Measurements from ENCODE around the gene CAMKK1.
"Not testable (repeated sequence)": the region's sequence is repeated elsewhere in the genome, so short reads cannot be mapped to it uniquely, and the experiment has no call there.

The CAMKK1 gene

DNA sequence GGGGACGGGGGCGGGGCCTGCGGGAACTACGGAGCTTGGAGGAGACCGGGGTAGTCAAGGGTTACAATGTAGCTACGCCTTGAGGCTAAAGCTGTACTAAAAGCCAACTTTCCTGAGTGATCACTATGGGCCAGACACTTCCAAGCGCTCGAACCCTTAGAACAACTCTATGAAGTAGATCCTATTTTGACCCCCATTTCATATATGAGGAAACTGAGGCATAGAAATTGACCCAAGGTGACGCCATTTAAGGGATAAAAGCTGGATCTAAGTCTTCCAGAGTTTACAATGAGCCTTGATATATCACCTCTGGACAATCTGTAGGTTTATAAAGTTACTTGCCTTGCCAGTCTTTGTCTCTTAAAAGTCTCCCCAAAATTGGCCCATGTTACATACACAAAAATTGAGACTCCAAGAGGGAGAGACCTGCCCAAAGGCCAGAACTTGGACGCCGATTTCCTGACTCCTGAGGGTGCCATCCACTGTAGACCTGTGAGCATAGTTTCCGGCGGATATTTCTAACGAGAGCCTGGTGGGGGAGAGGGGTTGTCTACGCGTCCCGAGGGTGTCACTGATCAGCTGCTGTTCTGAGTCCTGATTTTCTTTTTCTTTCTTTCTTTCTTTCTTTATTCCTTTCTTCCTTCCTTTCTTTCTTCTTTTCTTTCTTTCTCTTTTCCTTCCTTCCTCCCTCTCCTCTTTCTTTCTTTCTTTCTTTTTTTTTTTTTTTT lies 46.3 kb downstream of the CAMKK1 start:
- DNase-seq (ENCODE audit: low read depth, low spot score), result no peak

DNA sequence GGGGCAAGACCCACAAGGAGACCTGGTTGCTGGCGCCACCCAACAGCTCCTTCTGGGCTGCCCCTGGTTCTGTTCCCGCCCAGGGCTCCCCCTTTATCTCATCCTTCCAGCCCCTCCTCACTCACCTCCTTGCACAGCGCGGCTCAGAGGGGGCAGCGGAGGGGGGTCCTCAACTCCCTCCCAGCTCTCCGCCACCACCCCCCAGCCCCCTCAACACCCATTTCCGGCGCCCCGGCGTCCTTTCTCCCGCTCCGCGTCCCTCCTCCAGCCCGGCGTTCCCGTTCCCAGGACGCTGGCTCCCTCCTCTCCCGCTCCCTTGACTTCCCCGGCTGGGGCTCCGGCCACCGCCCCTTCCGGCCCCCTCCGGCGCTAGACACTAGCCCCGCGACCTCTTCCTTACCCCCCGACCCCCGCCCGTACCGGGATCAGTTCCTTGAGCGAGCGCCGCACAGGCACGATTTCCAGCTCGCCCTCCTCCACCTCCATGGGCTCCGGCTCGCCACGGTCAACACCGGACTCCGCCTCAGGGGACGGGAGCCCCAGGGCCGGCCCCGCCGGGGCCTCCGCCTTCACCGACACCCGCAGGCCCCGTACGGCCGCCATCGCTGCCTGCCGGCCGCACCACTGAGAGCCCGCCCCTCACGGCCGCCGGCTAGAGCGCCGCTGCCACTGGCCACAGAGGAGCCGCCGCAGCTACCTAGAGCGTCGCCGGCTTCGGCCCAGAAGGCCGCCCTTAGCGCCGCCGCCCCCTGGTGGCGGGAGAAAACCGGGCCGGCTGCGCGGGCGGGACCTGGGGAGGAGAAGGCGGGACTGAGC lies 47.0 kb downstream of the CAMKK1 start, which contains the start of gene NCBP3:
TSS of gene NCBP3 (minus strand) at position 626 of the 816 bp plus-strand sequence. CDS start at position 603, 23 bp downstream.
- peak; percentile 83 for DNase-seq (ENCODE audit: low read depth, low spot score)

DNA sequence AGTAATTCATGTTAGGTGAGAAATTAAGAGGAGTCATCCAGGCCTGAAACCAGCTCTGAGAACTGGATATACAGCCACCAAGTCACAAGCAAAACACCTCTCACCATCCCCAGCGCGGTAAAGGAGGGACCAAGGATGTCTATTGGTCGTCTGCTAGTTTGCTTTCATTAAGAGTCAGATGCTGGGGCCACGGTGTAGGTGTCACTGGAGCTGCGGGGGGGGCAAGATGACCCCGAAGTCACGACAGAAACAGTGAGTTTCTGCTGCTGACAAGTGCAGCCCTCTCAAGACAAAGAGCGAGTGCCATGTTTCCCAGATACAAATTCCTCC lies 47.6 kb downstream of the CAMKK1 start:
- DNase-seq (ENCODE audit: low read depth, low spot score), result no peak

DNA sequence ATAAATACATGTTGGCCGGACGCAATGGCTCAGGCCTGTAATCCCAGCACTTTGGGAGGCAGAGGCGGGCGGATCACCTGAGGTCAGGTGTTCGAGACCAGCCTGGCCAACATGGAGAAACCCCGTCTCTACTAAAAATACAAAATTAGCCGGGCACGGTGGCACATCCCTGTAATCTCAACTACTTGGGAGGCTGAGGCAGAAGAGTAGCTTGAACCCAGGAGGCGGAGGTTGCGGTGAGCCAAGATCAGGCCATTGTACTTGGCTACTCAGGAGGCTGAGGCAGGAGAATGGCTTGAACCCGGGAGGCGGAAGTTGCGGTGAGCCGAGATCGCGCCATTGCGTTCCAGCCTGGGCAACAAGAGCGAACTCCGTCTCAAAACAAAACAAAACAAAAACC lies 48.3 kb downstream of the CAMKK1 start:
- not testable (repeated sequence) for DNase-seq (ENCODE audit: low read depth, low spot score)

DNA sequence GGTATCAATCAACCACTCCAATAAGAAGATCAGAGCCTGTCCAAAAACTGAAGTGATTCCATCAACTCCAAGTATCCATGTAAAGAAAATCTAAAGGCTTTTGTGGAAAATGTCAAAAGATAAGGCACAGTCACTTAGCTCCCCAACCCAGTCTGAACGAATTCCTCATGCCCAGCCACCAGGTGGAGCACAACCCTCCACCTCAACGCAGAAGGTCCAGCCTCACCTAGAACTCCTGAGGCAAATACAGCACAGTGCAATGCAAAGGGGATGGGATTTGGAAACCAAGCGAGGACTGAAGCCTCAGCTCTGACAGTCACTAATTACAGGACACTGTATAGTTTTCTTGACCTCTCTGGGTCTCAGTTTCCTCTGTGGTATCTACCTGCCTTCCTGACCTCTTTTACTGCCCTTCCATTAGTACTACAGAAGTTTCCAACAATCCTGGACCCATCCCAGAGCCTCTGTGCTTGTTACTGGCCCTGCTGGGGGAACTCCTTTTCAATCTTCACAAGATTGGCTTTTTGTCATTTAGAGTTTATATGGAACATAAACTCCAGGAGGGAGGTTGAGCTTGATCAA lies 48.8 kb downstream of the CAMKK1 start:
- no peak for DNase-seq (ENCODE audit: low read depth, low spot score)

DNA sequence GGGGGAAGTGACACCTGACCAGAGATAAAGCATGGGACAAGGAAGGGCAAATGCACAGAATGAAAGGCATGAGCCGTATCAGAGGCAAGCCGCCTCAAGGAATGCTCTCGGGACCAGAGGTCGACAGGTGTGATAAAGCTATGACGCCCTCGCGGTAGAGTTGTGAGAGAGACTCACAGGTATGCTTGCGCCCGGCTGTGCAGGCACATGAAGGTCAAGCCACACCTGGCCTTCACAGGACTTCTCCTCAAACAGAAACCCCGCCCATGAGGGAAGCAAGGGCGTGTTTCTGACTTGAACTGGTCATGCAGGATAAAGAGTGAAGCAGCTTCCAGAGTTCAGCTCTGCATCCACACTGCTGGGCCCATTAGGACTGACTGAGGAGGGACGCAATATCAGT lies 54.6 kb downstream of the CAMKK1 start:
- no peak for DNase-seq (ENCODE audit: low read depth, low spot score)

DNA sequence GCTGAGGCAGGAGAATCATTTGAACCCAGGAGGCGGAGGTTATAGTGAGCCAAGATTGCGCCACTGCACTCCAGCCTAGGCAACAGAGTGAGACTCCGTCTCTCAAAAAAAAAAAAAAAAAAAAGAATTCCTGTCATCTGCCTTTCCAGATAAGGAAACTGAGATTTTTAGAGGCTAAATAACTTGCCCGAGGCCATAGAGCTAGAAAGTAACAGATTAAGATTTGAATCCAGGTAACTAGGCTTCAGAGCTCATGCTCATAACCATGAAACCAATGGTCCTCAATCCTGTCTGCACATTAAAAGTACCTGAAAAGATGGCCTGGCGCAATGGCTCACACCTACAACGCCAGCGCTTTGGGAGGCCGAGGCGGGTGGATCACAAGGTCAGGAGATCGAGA lies 56.3 kb downstream of the CAMKK1 start:
- DNase-seq (ENCODE audit: low read depth, low spot score), result no peak

DNA sequence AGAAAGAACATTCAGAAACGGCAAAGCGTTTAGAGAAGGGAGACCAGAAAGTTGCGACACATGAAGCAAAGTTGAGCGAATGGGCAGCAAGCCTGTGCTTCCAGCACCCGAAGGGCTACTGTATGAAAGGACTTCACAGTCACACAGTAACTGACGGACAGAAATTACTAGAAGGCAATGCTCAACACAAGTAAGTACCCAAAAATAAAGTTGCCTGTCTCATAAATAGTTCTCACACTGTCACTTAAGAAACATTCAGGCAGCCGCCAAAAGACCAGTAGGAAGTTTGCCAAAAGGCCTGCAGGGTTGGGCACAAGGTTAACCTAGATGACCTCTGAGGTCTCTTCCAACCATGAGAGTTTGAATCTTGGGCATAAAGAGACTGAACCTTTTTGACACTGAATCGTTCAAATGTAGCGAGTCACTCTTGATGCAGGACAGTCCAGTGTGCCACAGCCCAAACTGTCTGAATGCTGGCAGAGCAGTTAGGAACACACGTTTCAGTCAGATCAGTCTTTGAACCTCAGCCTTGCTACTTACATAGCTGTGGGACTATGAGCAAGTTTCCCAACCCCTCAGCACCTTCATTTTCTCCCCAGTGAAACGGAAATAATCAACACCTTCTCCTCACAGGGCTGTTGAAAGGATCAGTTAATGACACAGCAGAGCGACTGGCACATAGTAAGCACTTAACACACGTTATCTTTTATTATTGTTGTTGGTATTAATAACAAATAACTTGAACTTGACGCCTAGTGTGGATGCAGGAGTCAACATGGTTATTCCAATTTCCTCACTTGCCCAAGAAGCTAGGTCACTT lies 57.2 kb downstream of the CAMKK1 start:
- DNase-seq (ENCODE audit: low read depth, low spot score), result no peak

DNA sequence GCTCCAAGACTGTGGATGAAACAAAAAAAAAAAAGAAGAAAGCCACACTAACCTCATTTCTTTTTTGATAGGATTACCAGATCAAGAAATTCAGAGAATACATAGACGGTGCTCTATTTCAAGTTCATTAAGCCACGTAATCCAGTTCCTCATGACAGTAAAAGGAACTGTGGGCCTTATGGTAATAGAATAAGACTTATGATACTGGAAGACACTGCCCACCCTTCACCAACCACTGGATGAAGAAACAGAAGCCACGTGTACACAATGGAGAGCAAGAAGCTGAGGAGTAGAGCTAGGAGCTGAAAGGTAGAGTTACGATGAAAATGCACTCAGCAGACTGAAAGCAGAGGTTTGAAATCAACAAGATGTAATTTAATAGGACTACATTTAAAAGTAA lies 58.0 kb downstream of the CAMKK1 start:
- no peak for DNase-seq (ENCODE audit: low read depth, low spot score)

DNA sequence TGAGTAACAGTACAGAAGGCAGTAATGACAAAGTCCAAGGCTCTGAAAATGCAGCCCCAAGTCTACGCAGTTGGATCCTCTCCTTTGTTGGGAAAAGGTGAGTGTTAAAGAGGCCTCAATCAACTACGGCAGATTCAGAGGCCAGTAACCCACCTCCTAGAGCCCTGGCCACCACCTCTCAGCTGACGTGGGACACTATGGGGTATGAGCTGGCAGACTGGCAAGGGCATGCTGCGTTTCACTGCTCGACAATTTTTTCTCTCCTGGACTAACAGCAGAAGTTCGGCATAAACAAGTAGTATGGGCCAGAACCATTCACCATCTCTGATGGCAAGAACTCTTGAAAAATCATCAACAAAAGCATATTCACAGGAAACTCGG lies 64.0 kb downstream of the CAMKK1 start:
- no peak for DNase-seq (ENCODE audit: low read depth, low spot score)

DNA sequence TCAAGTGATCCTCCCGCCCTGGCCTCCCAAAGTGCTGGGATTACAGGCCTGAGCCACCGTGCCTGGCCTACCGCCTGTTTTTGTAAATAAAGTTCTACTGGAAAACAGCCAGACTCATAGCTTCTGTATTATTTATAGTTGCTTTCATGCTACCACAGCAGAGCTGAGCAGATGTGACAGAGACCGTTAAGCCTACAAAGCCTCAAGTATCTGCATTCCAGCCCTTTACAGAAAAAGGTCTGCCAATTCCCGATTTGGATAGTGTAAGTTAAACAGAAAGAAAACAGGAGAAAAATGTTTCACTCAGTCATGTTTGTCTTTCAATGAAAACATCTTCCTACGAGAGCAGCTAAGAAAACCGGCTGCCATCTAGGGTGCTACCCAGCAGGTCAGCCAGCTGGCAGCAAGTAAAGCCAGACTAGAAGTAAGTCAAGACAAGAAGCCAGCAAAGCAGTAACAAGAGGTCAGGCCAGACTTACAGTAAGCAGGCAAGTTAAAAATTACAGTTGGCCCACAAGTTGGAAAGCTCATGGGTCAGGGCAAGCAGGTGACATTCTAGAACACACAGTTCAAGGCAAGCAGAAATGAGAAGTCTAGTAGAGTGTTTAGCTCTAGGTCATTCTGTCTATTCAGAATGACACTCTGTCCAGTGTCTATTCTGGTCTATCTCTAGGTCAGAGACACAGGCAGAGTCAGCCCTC lies 64.6 kb downstream of the CAMKK1 start:
- DNase-seq (ENCODE audit: low read depth, low spot score), result no peak

DNA sequence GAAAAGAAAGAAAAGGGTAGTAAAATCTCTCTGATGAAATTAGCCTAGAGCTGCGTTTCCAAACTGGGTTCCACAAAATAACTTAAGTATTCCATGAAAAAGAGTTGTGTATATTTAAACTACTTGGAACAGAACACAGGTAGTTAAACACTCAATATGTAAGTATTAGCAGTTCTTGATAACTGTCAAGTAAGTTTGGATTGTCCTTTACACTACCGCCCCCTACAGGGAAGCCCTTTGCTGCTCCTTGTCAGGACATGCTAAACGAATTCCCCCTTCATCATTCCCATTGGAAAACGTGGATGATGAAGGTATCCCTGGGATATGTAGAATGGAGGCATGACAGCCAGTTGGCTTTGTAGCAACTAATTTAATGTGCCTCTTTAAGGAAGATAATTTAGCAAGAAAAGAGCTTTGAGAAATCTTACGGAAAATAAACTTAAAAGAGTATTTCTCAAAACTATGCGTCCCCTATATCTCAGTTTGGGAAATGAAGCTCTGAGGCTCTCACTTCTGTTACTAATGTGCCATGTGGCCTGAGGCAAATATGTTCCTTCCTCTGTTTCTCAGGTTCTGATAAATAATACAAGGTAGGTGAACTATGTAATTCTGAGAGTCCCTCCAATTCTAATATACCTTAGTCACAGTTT lies 65.6 kb downstream of the CAMKK1 start:
- DNase-seq (ENCODE audit: low read depth, low spot score), result peak; percentile 49

DNA sequence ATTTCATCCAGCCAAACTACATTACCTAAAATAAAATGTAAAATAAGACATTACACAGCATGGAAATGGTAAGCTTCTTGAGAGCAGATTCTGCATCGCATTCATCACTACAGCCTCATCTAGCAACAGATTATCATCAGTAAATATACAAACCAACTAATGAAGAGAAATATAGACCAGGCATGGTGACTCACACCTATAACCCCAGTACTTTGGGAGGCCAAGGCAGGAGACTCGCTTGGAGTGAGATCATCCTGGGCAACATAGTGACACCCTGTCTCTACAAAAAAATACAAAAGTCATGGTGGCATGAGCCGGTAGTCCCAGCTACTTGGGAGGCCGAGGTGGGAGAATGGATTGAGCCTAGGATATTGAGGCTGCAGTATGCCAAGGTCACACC lies 66.7 kb downstream of the CAMKK1 start:
- DNase-seq (ENCODE audit: low read depth, low spot score), result no peak

DNA sequence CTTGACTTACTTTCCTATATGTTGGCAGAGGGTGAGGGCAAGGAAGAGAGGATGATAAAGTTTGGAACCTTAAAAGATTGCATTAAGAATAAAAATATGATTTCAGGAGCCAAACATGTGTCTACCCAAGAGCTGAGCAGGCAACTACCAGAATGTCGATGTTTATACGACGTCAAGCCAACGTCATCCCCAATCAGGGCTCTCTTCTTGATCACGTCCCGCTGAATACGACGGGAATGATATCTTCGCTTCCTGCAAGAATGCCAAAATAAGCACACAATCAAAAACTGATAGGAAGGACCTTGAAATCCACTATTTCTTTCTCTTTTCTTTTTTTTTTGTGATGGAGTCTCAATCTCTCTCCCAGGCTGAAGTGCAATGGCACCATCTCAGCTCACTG lies 71.8 kb downstream of the CAMKK1 start:
- no peak for DNase-seq (ENCODE audit: low read depth, low spot score)

DNA sequence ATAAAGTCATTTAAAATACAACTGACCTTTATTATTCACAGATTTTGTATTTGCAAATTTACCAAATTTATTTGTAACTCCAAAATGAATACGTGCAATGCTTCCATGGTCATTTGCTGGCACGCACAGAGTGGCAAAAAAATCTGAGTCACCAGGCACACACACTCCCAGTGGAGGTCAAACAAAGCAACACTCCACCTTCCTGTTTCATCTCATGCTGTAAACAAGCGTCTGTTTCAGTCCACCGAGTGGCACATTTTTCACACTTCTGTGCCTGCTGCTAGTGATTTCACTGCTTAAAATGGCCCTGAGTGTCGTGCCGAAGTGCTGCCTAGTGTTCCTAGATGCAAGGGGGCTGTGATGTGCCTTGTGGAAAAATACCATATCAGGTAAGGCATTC lies 74.1 kb downstream of the CAMKK1 start:
- DNase-seq (ENCODE audit: low read depth, low spot score), result no peak

DNA sequence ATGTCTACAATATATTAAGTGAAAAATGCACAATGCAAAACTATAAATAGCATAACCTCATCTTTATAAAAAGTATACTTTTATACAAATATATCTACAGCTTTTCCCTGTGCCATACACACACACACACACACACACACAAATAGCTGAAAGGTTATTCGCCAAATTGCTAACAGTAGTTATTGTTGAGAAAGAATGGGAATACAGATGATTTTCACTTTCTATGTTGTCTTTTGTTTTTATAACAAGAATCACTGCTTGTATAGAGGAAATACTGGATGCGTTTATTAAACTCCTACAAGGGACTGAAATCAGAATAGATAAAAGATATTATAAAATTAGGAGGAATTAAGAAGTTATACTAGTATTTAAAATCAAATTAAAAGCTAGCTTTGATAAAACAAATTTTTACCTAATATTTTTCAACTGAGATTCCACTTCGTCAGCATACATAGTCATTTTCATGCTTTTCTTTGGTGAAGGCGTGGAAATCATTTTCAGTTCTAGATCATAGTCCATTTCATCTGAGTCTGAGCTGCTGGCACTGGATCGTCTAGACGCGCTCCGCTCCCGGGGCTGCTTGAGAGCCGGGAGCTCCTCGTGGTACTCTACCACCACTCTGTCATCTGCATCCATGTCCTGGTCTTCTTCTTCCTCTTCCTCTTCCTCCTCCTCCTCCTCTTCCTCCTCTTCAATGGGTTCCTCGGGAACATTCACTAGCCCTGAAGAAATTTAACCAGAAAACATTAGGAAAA lies 74.8 kb downstream of the CAMKK1 start:
- DNase-seq (ENCODE audit: low read depth, low spot score), result no peak

DNA sequence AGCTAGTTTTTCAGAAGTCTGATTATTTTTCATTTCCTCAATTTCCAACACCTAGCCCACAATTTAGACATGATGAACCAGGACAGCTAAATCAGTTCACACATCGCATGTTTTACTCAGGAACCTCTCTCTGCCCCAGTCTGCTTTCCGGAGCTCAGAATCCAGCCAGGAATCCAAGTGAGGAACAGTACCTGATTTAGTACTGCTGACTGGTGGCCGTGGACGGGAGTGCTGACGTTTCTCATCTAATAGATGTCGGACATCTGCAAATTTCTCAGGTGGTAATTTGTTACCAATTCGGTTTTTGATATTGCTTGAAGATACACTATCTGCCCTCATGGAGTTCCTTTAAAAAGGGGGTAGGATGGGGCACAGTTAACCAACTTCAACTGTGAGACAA lies 76.9 kb downstream of the CAMKK1 start:
- DNase-seq (ENCODE audit: low read depth, low spot score), result no peak

DNA sequence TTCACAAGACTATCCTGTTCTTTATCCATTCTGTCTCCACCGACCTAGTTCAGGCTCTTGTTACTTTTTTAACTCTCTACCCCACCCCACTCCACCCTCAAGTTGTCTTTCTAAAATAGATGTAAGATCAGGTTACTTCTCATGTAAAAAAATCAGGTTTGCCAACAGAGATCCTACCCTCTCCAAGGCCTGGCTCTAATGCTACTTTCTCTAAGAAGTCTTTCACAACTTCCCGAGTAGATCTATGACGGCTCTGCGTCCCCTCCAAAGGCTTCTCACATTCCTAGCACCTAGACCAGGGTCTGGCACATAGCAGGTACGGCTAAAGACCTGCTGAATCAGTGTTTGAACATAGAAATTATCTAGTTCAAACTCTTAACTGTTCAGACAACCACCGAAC lies 77.7 kb downstream of the CAMKK1 start:
- no peak for DNase-seq (ENCODE audit: low read depth, low spot score)

DNA sequence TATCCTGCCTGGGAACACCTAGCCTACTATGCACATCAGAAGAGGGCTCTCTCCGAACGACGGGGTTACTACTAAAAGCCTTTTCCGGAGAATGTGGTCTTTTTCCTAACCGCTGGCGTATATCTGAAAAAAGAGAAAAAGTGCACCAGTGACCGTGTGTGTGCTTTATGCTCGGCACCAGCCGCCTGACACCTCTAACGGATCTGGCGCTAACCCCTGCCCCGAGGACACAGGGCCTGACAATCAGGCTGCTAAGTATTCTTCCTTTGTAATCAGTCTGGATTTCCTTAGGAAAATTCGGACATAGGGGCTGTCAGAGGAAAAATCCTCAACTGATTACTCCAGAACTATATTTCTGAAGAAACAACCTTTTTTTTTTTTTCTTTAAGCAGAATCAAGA lies 78.5 kb downstream of the CAMKK1 start:
- DNase-seq (ENCODE audit: low read depth, low spot score), result no peak

DNA sequence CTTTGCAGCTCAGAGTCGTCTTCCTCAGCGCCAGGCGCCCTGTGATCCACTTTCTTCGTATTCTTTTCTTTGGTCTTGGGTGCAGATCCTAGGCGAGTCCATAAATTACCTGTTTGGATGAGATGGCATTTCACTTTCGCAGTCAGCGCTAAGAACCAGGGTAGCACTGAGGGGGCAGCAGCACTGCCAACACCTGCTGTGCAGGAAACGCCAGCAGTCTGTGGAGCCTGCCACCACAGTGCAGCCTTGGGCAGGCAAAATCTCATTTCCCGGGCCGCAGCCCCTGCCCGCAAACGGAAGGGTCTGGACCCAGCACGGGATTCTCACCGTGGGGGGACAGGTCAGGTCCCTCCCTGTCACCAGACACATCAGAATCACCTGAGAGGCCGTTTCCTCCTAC lies 79.7 kb downstream of the CAMKK1 start:
- no peak for DNase-seq (ENCODE audit: low read depth, low spot score)
